Measurements from ENCODE around the gene BRINP2.

The BRINP2 gene

DNA sequence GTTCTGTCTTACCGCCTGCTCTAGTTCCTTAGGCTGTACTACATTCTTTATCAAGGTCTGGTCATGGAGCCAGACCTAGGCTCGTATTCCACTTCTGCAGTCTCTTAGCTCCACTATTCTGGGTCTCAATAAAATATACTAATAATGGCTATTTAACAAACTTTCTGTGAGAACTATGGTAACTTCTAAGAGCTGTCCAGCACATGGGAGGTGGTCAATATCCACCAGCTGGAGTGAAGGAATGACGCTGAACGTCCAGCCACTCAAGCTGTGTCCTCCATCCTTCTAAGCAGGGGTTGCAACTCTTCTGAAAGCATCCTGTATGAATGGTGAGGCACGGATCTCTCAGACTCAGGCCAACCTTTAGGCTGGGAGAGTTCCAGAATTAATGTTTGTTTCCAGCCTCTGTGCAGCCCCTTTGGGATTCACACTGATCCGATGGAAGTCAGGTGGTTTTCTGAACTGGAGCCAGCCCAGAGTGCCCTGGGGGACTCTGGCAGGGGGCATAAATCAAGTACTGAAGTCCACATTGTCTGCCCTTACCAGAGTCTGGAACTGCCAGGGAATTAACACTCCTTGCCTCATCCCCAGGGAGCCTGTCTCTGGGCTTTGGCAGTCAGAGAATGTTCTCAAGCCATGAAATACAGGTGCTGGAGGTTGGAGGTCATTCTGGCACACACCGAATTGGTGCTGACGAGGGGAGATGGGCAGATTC lies 57.4 kb downstream of the BRINP2 start:
- TF ChIP-seq, protein P1, sequence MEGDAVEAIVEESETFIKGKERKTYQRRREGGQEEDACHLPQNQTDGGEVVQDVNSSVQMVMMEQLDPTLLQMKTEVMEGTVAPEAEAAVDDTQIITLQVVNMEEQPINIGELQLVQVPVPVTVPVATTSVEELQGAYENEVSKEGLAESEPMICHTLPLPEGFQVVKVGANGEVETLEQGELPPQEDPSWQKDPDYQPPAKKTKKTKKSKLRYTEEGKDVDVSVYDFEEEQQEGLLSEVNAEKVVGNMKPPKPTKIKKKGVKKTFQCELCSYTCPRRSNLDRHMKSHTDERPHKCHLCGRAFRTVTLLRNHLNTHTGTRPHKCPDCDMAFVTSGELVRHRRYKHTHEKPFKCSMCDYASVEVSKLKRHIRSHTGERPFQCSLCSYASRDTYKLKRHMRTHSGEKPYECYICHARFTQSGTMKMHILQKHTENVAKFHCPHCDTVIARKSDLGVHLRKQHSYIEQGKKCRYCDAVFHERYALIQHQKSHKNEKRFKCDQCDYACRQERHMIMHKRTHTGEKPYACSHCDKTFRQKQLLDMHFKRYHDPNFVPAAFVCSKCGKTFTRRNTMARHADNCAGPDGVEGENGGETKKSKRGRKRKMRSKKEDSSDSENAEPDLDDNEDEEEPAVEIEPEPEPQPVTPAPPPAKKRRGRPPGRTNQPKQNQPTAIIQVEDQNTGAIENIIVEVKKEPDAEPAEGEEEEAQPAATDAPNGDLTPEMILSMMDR (IDR thresholded peaks at IDR 0.05; ENCODE audit: extremely low read depth, missing control alignments), result no peak
- no peak for DNase-seq (ENCODE audit: low spot score)

DNA sequence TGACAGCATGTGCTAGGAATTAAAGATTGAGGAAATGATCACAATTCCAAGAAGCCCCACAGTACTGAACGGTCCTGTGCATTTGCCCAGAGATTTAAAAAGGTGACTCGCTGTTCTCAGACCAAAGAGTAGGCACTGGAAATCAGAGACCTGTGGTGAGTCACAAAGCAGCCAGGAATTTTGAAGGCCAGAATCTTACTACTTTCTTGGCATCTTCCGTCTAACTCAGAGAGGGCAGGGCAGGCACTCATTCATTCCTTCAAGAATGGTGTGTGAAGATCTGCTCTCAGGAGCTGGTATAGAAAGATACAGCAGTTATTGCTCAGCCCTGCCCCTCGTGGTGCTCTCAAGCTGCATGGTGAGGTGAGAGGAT lies 57.9 kb downstream of the BRINP2 start:
- no peak for DNase-seq (ENCODE audit: low spot score)
- TF ChIP-seq, protein P1 (IDR thresholded peaks at IDR 0.05; ENCODE audit: extremely low read depth, missing control alignments), result no peak

DNA sequence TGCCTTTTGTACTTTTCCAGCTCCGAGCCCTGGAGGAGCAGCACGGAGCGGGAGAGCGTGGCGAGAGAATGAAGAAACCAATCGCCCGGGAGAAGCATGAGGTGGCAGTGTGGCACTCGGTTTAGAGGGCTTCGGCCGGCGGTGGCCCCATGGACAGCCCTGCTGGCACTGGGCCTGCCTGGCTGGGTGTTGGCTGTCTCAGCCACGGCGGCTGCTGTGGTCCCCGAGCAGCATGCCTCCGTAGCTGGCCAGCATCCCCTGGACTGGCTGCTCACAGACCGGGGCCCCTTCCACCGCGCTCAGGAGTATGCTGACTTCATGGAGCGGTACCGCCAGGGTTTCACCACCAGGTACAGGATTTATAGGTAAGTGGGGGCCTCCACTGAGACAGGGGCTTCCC lies 59.0 kb downstream of the BRINP2 start:
- DNase-seq (ENCODE audit: low spot score), result no peak
- TF ChIP-seq, protein P1 (IDR thresholded peaks at IDR 0.05; ENCODE audit: extremely low read depth, missing control alignments), result no peak

DNA sequence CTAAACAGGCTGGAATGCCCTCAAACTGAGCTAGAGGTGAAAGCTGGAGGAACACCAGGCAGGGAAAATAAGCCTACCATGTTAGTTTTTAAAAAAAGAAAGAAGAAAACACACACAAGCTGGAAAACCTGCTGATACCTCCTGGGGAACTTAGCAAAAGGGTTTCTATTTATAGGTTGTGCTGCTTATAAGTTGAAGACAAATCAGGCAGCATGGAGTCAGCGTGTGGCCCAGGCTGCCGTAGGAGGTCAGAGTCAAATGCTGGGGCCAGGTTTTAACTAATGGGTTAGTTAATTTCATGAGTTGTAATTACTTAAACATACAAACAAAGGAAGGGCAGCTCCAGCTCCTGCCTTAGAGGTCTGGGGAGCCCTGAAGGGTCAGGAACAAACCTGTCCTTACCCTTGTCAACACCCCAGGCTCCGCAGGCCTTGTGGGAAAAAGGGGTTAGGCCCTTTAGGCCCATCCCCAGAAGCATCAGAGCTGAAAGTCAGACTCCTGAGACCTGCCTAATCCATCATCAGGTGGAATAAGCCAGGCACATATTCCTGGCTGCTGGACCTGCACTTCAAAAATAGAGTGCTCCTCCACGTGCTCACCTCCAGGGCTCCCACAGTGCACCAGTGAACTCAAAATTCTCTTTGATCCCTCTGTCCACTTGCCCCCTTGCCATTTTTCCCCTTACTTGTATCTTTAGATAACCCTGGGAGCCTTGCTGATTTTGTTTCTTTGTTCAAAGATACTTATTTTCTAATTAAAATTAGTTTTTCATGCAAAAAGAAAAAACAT lies 59.7 kb downstream of the BRINP2 start:
- DNase-seq (ENCODE audit: low spot score), result no peak
- TF ChIP-seq, protein P1 (IDR thresholded peaks at IDR 0.05; ENCODE audit: extremely low read depth, missing control alignments), result no peak

DNA sequence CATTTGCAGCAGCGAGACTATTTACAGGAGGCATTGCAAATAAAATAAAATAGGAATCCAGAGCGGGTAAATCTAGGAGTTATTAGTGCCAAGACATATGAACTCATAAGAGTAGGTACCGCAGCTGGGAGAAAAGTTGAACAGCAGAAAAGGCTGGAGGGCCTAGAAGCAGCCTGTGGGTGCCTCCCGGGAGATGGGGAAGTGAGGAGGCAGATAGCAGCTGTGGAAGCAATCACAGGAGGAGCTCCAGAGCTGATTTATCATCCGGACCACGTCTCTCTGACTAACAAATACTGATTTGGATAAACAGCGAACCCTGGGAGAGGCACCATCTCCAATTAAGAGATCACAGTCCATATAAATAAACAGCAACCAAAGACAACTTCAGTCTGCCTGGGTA lies 64.6 kb downstream of the BRINP2 start:
- TF ChIP-seq, protein P1 (IDR thresholded peaks at IDR 0.05; ENCODE audit: extremely low read depth, missing control alignments), result no peak
- DNase-seq (ENCODE audit: low spot score), result no peak

DNA sequence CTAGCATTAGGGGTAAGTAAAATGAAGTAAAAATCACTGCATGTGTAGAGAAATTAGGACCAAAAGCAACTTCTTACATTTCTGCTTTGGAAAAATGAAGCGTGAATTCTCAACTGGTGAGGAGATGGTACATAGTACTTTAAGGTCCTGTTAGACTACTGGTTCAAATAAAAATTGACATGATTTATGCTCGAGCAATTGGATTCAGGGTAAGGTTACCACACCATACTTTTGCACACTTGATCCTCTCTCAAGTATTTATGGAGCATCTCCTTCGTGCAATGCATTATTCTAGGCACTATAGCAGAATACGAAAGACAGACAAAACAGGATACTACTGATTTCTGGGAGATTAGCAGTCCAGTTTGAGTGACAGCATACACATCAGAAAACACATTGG lies 66.2 kb downstream of the BRINP2 start:
- TF ChIP-seq, protein P1 (IDR thresholded peaks at IDR 0.05; ENCODE audit: extremely low read depth, missing control alignments), result no peak
- no peak for DNase-seq (ENCODE audit: low spot score)

DNA sequence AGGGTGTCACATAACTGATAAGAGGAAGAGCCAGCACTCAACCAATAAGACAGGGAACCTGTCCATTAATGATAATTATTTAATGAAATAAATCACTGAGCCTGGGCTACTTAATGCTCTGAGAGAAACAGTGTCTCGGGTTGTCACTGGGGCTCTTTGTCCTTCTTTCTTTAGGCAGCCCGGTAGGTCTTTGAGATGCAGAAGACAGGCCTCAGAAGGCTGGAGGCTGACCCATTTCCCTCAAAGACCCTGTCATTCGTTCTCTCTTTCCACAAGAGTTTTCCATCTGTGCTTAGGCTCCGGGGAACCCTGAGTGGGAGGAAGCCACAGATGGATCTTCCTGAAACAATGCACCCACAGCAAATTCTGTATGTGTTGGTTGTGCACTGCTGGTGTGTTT lies 68.2 kb downstream of the BRINP2 start:
- TF ChIP-seq, protein P1 (IDR thresholded peaks at IDR 0.05; ENCODE audit: extremely low read depth, missing control alignments), result no peak

More for the DNA sequence above, 68.2 kb downstream of the BRINP2 start:
- no peak for DNase-seq (ENCODE audit: low spot score)

All from GM20000 (cell line).